Fibroblast of lung (primary cell): ENCODE results near the gene ZMYM4. TPM values are rescaled to one million over a fixed set of nuclear protein-coding genes. Genes with fewer than 3 reads are reported as not detected.

Source experiments
- DNase-seq, 2 donors: peaks; one replicate each; pipeline versions ENCODE4 v3.0.0 to v3.0.0-alpha.2; 2010; ENCODE audit warnings: low read depth in 2 of 2
- H2AFZ ChIP-seq: 2 replicates; pipeline ENCODE4 v1.5.1; 2012; ENCODE audit warnings: low read length, control low read depth, inconsistent platforms
- H3K27ac ChIP-seq: 2 replicates; pipeline ENCODE4 v1.5.1; 2011; ENCODE audit warnings: low read length, control low read depth; ENCODE audit not compliant: insufficient read depth
- H3K27me3 ChIP-seq: 2 replicates; pipeline ENCODE4 v1.5.1; 2011; ENCODE audit warnings: mild to moderate bottlenecking, low read length; ENCODE audit not compliant: control insufficient read depth, insufficient read depth
- H3K36me3 ChIP-seq: 2 replicates; pipeline ENCODE4 v1.5.1; 2011; ENCODE audit warnings: low read length; ENCODE audit not compliant: control insufficient read depth, insufficient read depth
- H3K4me1 ChIP-seq: 2 replicates; pipeline ENCODE4 v1.5.1; 2011; ENCODE audit warnings: low read length; ENCODE audit not compliant: control insufficient read depth, insufficient read depth; ENCODE audit errors: extremely low read depth
- H3K4me2 ChIP-seq: 2 replicates; pipeline ENCODE4 v1.5.1; 2011; ENCODE audit warnings: low read length, control low read depth; ENCODE audit not compliant: insufficient read depth; ENCODE audit errors: extremely low read depth
- H3K4me3 ChIP-seq, 4 experiments: fragments of 200-600 bp in 1 of 4; sonication (generic) in 1 of 4; replicated peaks in 1 of 4; 2 replicates each; pipeline ENCODE4 v1.5.1; 2011 to 2016; ENCODE audit warnings: low read length in 4 of 4, low read depth in 3 of 4, mild to moderate bottlenecking in 3 of 4, control low read depth in 2 of 4, inconsistent platforms in 1 of 4, mixed read lengths in 1 of 4; ENCODE audit not compliant: insufficient read depth in 1 of 4; ENCODE audit errors: control extremely low read depth in 1 of 4
- H3K79me2 ChIP-seq: 2 replicates; pipeline ENCODE4 v1.5.1; 2012; ENCODE audit warnings: mild to moderate bottlenecking, low read length, inconsistent platforms; ENCODE audit not compliant: control insufficient read depth, insufficient read depth
- H3K9ac ChIP-seq: 2 replicates; pipeline ENCODE4 v1.5.1; 2011; ENCODE audit warnings: mild to moderate bottlenecking, low read length, control low read depth; ENCODE audit not compliant: insufficient read depth
- H3K9me3 ChIP-seq: 2 replicates; pipeline ENCODE4 v1.5.1; 2012; ENCODE audit warnings: low read depth, low read length; ENCODE audit not compliant: control insufficient read depth, insufficient read depth
- H4K20me1 ChIP-seq: 2 replicates; pipeline ENCODE4 v1.5.1; 2011; ENCODE audit warnings: low read length; ENCODE audit not compliant: control insufficient read depth, insufficient read depth; ENCODE audit errors: extremely low read depth
- CTCF ChIP-seq, 2 donors: IDR thresholded peaks in 1 of 2; conservative IDR thresholded peaks in 1 of 2; 1 replicate in 1 of 2; 2 replicates in 1 of 2; pipeline ENCODE4 v1.5.1; 2011 to 2012; ENCODE audit warnings: low read length in 2 of 2, control low read depth in 1 of 2, inconsistent platforms in 1 of 2, low read depth in 1 of 2, mild to moderate bottlenecking in 1 of 2
- EZH2 ChIP-seq: IDR thresholded peaks from 2 replicates; pipeline ENCODE4 v1.5.1; 2012; ENCODE audit warnings: low read length, control low read depth, mild to moderate bottlenecking; ENCODE audit errors: missing control alignments
- polyA plus RNA-seq, 2 donors: library from polyadenylated mRNA; depleted of rRNA in 1 of 2; stranded (reverse) in 1 of 2; unstranded in 1 of 2; fragments of >200 nt; gene quantifications; 2 replicates each; pipeline ENCODE4 v1.2.1, GENCODE V29; 2011 to 2012; ENCODE audit warnings: missing spikeins in 1 of 2
- total RNA-seq: library from RNA; depleted of rRNA; stranded (reverse); fragments of >200 nt; gene quantifications from 2 replicates; pipeline ENCODE4 v1.2.1, GENCODE V29; 2014

Gene ZMYM4
- total and polyA plus RNA-seq, 2 donors (not counting 1 experiment from before 2014, with no cell fraction given): 40.5 to 54.1 TPM

DNA sequence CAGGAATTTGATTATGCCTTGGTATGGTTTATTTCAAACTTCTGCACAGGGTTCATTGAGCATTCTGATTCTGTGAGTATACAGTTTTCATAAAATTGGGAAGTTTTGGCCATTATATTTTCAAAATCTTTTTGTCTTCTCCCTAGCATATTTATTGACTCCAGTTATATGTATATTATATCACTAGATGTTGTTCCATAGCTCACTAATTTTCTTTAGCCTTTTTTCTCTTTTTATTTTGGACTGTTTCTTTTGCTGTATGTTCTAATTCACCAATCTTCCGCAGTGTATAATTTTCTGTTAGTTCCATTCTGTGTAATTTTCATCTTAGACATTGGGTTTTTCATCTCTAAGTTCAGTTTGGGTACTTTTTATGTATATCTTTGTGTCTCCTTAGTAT is 31.9 kb downstream of the ZMYM4 start:
- Histone ChIP-seq H2AFZ (no peak overlapping the region), H3K9me3 (no peaks in the 10 kb centered on the region), H3K36me3 (no peaks in the 10 kb centered on the region), H3K4me1 (no peaks in the 10 kb centered on the region), H4K20me1 (no peaks in the 10 kb centered on the region), H3K79me2 (peaks cover 6% of the 10 kb centered on the region), H3K27me3 (no peaks in the 10 kb centered on the region), H3K4me3 (no peak overlapping the region), H3K27ac (no peak overlapping the region), H3K9ac (no peak overlapping the region), H3K4me2 (no peak overlapping the region)
- no peak for DNase-seq
- TF ChIP-seq EZH2 (no peak), CTCF (conservative IDR thresholded peaks at IDR 0.05 in 1 of 2, IDR thresholded peaks at IDR 0.05 in 1 of 2; ENCODE audit: low read depth in 1 of 2, low read length in 2 of 2) (no peak)

DNA sequence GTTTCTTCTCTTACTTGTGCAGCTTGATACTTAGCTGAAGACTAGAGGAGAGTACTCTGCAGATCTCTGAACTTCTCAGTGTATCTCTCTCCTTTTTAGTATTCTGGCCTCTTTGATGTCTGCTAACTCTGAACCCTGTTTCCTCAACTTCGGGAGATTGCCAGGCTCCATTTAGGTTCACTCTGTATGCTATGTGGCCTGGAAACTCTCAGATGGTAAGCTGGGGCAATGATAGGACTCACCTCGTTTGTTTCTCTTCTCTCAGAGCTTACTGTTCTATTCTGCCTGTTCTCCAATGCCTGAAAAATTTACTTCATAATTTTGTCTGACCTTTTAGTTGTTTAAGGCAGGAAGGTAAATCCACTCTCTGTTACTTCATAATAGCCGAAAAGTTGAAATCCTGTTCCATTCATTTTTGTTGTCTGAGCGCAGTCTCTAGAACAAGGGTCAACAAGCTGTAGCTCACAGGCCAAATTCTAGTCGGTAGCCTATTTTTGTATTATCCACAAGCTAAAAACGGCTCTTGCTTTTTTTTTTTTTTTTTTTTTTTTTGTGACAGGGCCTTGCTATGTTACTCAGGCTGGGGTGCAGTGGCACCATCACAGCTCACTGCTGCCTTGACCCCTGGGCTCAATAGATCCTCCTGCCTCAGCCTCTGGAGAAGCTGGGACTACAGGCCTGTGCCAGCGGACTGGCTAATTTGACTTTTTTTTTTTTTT is 33.3 kb downstream of the ZMYM4 start:
- no peaks in the 10 kb centered on the region for H4K20me1 ChIP-seq
- no peaks in the 10 kb centered on the region for H3K27me3 ChIP-seq
- H3K36me3 ChIP-seq: no peaks in the 10 kb centered on the region
- no peak overlapping the region for H3K27ac ChIP-seq
- no peaks in the 10 kb centered on the region for H3K9me3 ChIP-seq
- no peak overlapping the region for H3K4me3 ChIP-seq
- TF ChIP-seq CTCF (conservative IDR thresholded peaks at IDR 0.05 in 1 of 2, IDR thresholded peaks at IDR 0.05 in 1 of 2; ENCODE audit: low read depth in 1 of 2, low read length in 2 of 2) (no peak), EZH2 (no peak)
- no peak overlapping the region for H2AFZ ChIP-seq
- no peaks in the 10 kb centered on the region for H3K4me1 ChIP-seq
- H3K79me2 ChIP-seq: peaks cover 6% of the 10 kb centered on the region
- DNase-seq: no peak
- no peak overlapping the region for H3K9ac ChIP-seq
- H3K4me2 ChIP-seq: no peak overlapping the region

GRCh38 chr1:35305383-35305782 is 36.9 kb downstream of the ZMYM4 start:
- peaks cover 10% of the 10 kb centered on the region for H3K79me2 ChIP-seq

More at GRCh38 chr1:35305383-35305782, 36.9 kb downstream of the ZMYM4 start:
- no peak overlapping the region for H3K9ac ChIP-seq
- no peak for DNase-seq
- no peak overlapping the region for H3K4me2 ChIP-seq
- H4K20me1 ChIP-seq: no peaks in the 10 kb centered on the region
- no peak overlapping the region for H2AFZ ChIP-seq
- no peaks in the 10 kb centered on the region for H3K9me3 ChIP-seq
- peaks cover 2% of the 10 kb centered on the region for H3K36me3 ChIP-seq
- TF ChIP-seq EZH2: no peak
- no peak for TF ChIP-seq CTCF (conservative IDR thresholded peaks at IDR 0.05 in 1 of 2, IDR thresholded peaks at IDR 0.05 in 1 of 2; ENCODE audit: low read depth in 1 of 2, low read length in 2 of 2)
- H3K27ac ChIP-seq: no peak overlapping the region
- H3K27me3 ChIP-seq: no peaks in the 10 kb centered on the region
- H3K4me1 ChIP-seq: no peaks in the 10 kb centered on the region
- H3K4me3 ChIP-seq: no peak overlapping the region
